A673 (cell line): Measurements from ENCODE around the gene SPC24. TPM values are rescaled to one million over a fixed set of nuclear protein-coding genes. Genes with fewer than 3 reads are reported as not detected.

Experiments
- BruUV-seq: library from RNA; stranded (reverse); fragments of 400-500 nt; replicated peaks from 2 replicates; lab custom pipeline; 2021; lab: Mats Ljungman, UMichigan
- CTCF ChIA-PET: fragments of 300-600 bp; sonication (Branson Sonifier 250); formaldehyde crosslinking; loops from one replicate; lab custom pipeline; 2022; ENCODE audit warnings: antibody characterized with exemption; lab: Charles Lee
- POLR2A ChIA-PET: fragments of 300-600 bp; sonication (Branson Sonifier 250); formaldehyde crosslinking; loops from one replicate; lab custom pipeline; 2022; ENCODE audit warnings: antibody characterized with exemption; ENCODE audit not compliant: low non-redundant PET; lab: Charles Lee
- DNase-seq: peaks from one replicate; pipeline ENCODE4 v3.0.0-alpha.2; 2015; ENCODE audit warnings: low spot score
- H3K27ac ChIP-seq: fragments of 200-600 bp; sonication (generic); 2 replicates; pipeline ENCODE4 v1.5.1; 2016; ENCODE audit warnings: mixed run types, low read depth, mild to moderate bottlenecking, mixed read lengths, antibody characterized with exemption, low read length; ENCODE audit not compliant: poor library complexity, severe bottlenecking
- H3K27me3 ChIP-seq: fragments of 200-600 bp; sonication (generic); replicated peaks from 2 replicates; pipeline ENCODE4 v1.6.1; 2017; ENCODE audit warnings: mixed run types, low read depth, mild to moderate bottlenecking, mixed read lengths, antibody characterized with exemption, low read length; ENCODE audit not compliant: insufficient read depth, poor library complexity
- H3K36me3 ChIP-seq: fragments of 200-600 bp; sonication (generic); 2 replicates; pipeline ENCODE4 v1.6.1; 2016; ENCODE audit warnings: mixed run types, mild to moderate bottlenecking, mixed read lengths, antibody characterized with exemption, low read length; ENCODE audit not compliant: insufficient read depth, poor library complexity, severe bottlenecking
- H3K4me1 ChIP-seq: fragments of 200-600 bp; sonication (generic); 2 replicates; pipeline ENCODE4 v1.6.1; 2017; ENCODE audit warnings: mixed run types, mild to moderate bottlenecking, mixed read lengths, antibody characterized with exemption, low read length; ENCODE audit not compliant: insufficient read depth, poor library complexity, severe bottlenecking
- H3K4me3 ChIP-seq: fragments of 200-600 bp; sonication (generic); 2 replicates; pipeline ENCODE4 v1.5.1; 2016; ENCODE audit warnings: low read depth, mixed run types, mild to moderate bottlenecking, mixed read lengths, low read length; ENCODE audit not compliant: poor library complexity, severe bottlenecking
- H3K9me3 ChIP-seq: fragments of 200-600 bp; sonication (generic); 2 replicates; pipeline ENCODE4 v1.6.1; 2016; ENCODE audit warnings: mixed run types, low read depth, mild to moderate bottlenecking, mixed read lengths, antibody characterized with exemption, low read length; ENCODE audit not compliant: poor library complexity, severe bottlenecking
- EZH2 ChIP-seq: fragments of 200-600 bp; sonication (generic); IDR thresholded peaks from 2 replicates; pipeline ENCODE4 v1.6.1; 2017; ENCODE audit warnings: borderline replicate concordance, low read depth, mild to moderate bottlenecking, mixed read lengths, antibody characterized with exemption, low read length; ENCODE audit not compliant: poor library complexity, severe bottlenecking
- intact Hi-C: fragments of 100-400 bp; cut with micrococcal nuclease; formaldehyde crosslinking; loops from one replicate; pipeline ENCODE4 v1.10.0; 2022; ENCODE audit not compliant: unreplicated experiment
- total RNA-seq: library from RNA; stranded (reverse); gene quantifications from 2 replicates; pipeline ENCODE4 v1.2.3, GENCODE V29; 2021
- TF ChIP-seq, protein P1 (sequence below): fragments of 300-800, 200-600 bp; sonication (generic); conservative IDR thresholded peaks from 2 replicates; pipeline ENCODE4 v1.5.1; 2017; ENCODE audit warnings: low read depth, mild to moderate bottlenecking, antibody characterized with exemption, low read length, moderate library complexity, mixed read lengths

Gene SPC24
- total RNA-seq, 1 experiment from 2014 or later, result 97.6 TPM

DNA sequence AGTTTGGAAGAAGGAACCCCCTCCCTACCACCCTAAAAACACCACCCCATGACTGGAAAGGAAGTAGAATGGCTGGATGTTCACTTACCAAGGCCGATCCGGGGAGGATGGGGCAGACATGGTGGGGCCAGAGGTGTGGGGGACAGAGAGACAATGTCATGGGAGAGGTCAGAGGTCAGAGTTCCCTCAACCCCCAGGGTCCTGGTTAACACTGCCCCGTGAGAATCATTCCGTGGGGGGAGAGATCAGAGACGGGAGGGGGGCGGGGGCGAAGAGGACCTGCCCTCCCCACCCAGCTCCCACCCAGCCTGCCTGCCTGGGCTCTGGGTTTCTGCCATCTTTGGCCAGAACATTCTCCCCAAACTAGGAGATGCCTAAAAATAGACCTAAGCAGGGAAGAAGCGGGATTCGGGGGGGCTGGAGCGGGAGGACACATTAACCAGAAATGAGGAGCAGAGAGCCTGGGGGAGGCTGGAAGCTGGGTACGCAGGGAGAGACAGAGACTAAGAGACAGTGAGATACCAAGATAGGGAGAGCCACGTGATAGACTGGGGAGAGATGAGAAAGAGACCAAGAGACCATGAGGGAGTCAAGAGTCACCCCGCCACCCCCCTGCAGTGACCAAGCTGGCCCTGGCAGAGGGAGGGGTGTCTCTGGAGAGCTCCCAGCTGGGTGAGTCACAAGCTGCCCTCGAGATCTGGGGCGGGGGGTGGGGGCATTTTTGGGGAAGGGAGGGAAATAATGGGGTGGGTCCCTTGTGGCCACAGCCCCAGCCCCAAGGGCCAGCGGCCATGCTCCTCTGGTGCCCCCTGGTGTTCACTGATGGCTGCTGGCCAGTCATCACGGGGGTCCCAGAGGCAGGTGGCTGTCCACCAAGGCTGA lies 47.9 kb upstream of the SPC24 start:
- POLR2A ChIA-PET, result no interaction called here

DNA sequence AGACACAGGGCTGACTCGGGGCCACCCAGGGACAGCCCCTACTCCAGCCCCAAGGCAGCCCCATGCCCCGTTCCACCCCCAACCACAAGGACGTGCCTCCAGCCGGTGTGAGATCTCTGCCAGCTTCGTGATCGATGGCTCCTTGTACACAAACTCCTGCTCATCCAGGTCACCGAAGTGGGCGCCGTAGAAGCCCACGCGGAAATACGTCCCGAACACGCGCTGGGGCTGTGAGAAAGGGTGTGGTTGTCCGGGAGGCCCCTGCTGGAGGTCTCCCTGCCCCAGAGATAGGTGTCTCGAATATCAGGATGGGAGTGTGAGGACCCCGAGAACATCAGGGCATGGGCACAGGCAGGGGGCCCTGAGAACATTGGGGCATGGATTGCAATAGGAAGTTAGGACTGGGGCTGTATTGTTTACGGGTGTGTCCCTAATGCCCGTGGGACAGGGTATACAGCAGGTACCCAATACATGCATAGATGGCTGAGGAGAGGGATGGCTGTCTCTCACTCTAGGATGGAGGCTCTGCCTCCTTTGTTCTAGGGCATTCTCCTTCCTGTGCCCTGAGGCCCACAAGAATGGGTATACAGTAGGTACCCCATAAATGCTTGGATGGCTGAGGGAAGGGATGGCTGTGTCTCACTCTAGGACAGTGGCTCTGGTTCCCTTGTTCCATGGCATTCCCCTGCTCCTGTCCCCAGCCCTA lies 47.1 kb upstream of the SPC24 start:
- Histone ChIP-seq H3K27ac (no peak overlapping the region), H3K4me3 (no peak overlapping the region), H3K36me3 (no peaks in the 10 kb centered on the region), H3K9me3 (no peaks in the 10 kb centered on the region), H3K27me3 (no peaks in the 10 kb centered on the region), H3K4me1 (peaks cover 20% of the 10 kb centered on the region)
- POLR2A ChIA-PET, result no interaction called here
- no peak for DNase-seq
- CTCF ChIA-PET, result no interaction called here
- no peak for TF ChIP-seq EZH2
- TF ChIP-seq, protein P1, sequence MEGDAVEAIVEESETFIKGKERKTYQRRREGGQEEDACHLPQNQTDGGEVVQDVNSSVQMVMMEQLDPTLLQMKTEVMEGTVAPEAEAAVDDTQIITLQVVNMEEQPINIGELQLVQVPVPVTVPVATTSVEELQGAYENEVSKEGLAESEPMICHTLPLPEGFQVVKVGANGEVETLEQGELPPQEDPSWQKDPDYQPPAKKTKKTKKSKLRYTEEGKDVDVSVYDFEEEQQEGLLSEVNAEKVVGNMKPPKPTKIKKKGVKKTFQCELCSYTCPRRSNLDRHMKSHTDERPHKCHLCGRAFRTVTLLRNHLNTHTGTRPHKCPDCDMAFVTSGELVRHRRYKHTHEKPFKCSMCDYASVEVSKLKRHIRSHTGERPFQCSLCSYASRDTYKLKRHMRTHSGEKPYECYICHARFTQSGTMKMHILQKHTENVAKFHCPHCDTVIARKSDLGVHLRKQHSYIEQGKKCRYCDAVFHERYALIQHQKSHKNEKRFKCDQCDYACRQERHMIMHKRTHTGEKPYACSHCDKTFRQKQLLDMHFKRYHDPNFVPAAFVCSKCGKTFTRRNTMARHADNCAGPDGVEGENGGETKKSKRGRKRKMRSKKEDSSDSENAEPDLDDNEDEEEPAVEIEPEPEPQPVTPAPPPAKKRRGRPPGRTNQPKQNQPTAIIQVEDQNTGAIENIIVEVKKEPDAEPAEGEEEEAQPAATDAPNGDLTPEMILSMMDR, result no peak
- no TSS peak for BruUV-seq
- intact Hi-C loops, result loop anchor here (10.0 kb wide), 1 partner anchor 258 kb away; no protein-coding TSS in a partner anchor

More for the DNA sequence above, 47.9 kb upstream of the SPC24 start:
- Histone ChIP-seq H3K4me3 (no peak overlapping the region), H3K27me3 (no peaks in the 10 kb centered on the region), H3K4me1 (peaks cover 14% of the 10 kb centered on the region), H3K27ac (peak overlapping the region; percentile 50), H3K9me3 (no peaks in the 10 kb centered on the region), H3K36me3 (no peaks in the 10 kb centered on the region)
- TF ChIP-seq, protein P1, result peak; percentile 71
- TF ChIP-seq EZH2, result no peak
- DNase-seq, result peak; percentile 57
- BruUV-seq, result no TSS peak
- intact Hi-C loops, result loop anchor here (1.0 to 10.0 kb wide), 3 partner anchors 66 to 259 kb away; no protein-coding TSS in a partner anchor
- CTCF ChIA-PET, result interaction anchor here (1.1 kb wide), 1 partner anchor 65 kb away, joined by 3 read pairs; no protein-coding TSS in a partner anchor

DNA sequence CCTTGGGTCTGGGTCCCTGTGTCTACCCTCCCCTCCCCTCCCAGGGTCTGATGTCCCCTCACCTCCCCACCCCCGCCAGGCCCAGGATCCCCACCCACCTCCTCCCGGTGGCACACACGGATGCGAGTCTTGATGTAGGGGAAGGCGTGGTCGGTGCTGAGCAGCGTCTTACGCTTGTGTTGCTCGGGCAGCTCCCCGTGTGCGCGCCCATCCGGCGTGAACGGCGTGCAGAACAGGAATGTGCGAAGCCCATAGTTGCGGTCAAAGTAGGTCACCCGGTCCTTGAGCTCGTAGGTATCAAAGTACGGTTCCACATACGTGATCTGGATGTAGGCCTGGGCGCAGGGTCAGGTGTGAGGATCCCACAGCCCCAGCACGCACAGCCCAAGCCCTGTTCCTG lies 46.2 kb upstream of the SPC24 start:
- intact Hi-C loops, result loop anchor here (10.0 kb wide), 1 partner anchor 257 kb away; no protein-coding TSS in a partner anchor
- Histone ChIP-seq H3K4me3 (no peak overlapping the region), H3K4me1 (peaks cover 20% of the 10 kb centered on the region), H3K27me3 (no peaks in the 10 kb centered on the region), H3K27ac (no peak overlapping the region), H3K36me3 (no peaks in the 10 kb centered on the region), H3K9me3 (no peaks in the 10 kb centered on the region)
- TF ChIP-seq, protein P1, result no peak
- TF ChIP-seq EZH2, result no peak
- POLR2A ChIA-PET, result no interaction called here
- CTCF ChIA-PET, result no interaction called here
- no peak for DNase-seq
- no TSS peak for BruUV-seq
